MM.1S (cell line): Measurements from ENCODE around the gene ANAPC5.
"Not testable (repeated sequence)": the region's sequence is repeated elsewhere in the genome, so short reads cannot be mapped to it uniquely, and the experiment has no call there.

ENCODE experiments used
- DNase-seq: peaks from one replicate; pipeline ENCODE4 v3.0.0-alpha.2; 2015
- H2AFZ ChIP-seq: fragments of 300-600 bp; sonication (generic); 2 replicates; pipeline ENCODE4 v1.6.0; 2016; ENCODE audit warnings: antibody characterized with exemption, low read length
- H3F3A ChIP-seq: fragments of 300-600 bp; sonication (generic); 2 replicates; pipeline ENCODE4 v1.6.1; 2016; ENCODE audit warnings: mild to moderate bottlenecking, antibody characterized with exemption, low read length, moderate library complexity, mixed read lengths; ENCODE audit not compliant: insufficient read depth
- H3K27ac ChIP-seq: fragments of 300-600 bp; sonication (generic); 2 replicates; pipeline ENCODE4 v1.5.1; 2016; ENCODE audit warnings: mild to moderate bottlenecking, low read length
- H3K27me3 ChIP-seq: fragments of 300-600 bp; sonication (generic); replicated peaks from 2 replicates; pipeline ENCODE4 v1.6.0; 2016; ENCODE audit warnings: low read length; ENCODE audit not compliant: insufficient read depth
- H3K36me3 ChIP-seq: fragments of 300-600 bp; sonication (generic); replicated peaks from 2 replicates; pipeline ENCODE4 v1.6.1; 2016; ENCODE audit warnings: mild to moderate bottlenecking, low read length, mixed read lengths; ENCODE audit not compliant: insufficient read depth
- H3K4me1 ChIP-seq: fragments of 300-600 bp; sonication (generic); 2 replicates; pipeline ENCODE4 v1.6.1; 2016; ENCODE audit warnings: low read length, mixed read lengths
- H3K4me2 ChIP-seq: fragments of 300-600 bp; sonication (generic); 2 replicates; pipeline ENCODE4 v1.6.0; 2016; ENCODE audit warnings: low read depth, low read length
- H3K4me3 ChIP-seq: fragments of 300-600 bp; sonication (generic); 2 replicates; pipeline ENCODE4 v1.5.1; 2016; ENCODE audit warnings: low read length, mixed read lengths
- H3K79me2 ChIP-seq: fragments of 300-600 bp; sonication (generic); 2 replicates; pipeline ENCODE4 v1.6.1; 2016; ENCODE audit warnings: mixed run types, low read length, mixed read lengths
- H3K9ac ChIP-seq: fragments of 300-600 bp; sonication (generic); 2 replicates; pipeline ENCODE4 v1.6.1; 2016; ENCODE audit warnings: low read length, mixed read lengths
- H3K9me2 ChIP-seq: fragments of 300-600 bp; sonication (generic); replicated peaks from 2 replicates; pipeline ENCODE4 v1.6.1; 2016; ENCODE audit warnings: mild to moderate bottlenecking, low read length, mixed read lengths; ENCODE audit not compliant: insufficient read depth
- H3K9me3 ChIP-seq: fragments of 300-600 bp; sonication (generic); replicated peaks from 2 replicates; pipeline ENCODE4 v1.6.1; 2016; ENCODE audit warnings: mild to moderate bottlenecking, low read length, mixed read lengths; ENCODE audit not compliant: insufficient read depth
- H4K20me1 ChIP-seq: fragments of 300-600 bp; sonication (generic); 2 replicates; pipeline ENCODE4 v1.6.1; 2016; ENCODE audit warnings: mild to moderate bottlenecking, low read length, moderate library complexity, mixed read lengths; ENCODE audit not compliant: insufficient read depth
- CTCF ChIP-seq: fragments of 300-600 bp; sonication (generic); IDR thresholded peaks from 2 replicates; pipeline ENCODE4 v1.5.1; 2016; ENCODE audit warnings: antibody characterized with exemption, low read length, mixed read lengths
- EZH2 ChIP-seq: fragments of 300-600 bp; sonication (generic); optimal IDR thresholded peaks from 2 replicates; pipeline ENCODE3; 2017; ENCODE audit warnings: low read depth, mild to moderate bottlenecking, antibody characterized with exemption, low read length, mixed read lengths
- EZH2phosphoT487 ChIP-seq: fragments of 300-600 bp; sonication (generic); IDR thresholded peaks from 2 replicates; pipeline ENCODE4 v1.6.1; 2018; ENCODE audit warnings: antibody characterized with exemption, low read length

ANAPC5 gene

GRCh38 chr12:121283841-121284240, 68.4 kb downstream of the ANAPC5 start:
- H2AFZ ChIP-seq = no peak overlapping the region
- no peak for DNase-seq
- no peak overlapping the region for H3K9ac ChIP-seq
- no peak overlapping the region for H3K4me3 ChIP-seq
- H3K9me3 ChIP-seq = no peaks in the 10 kb centered on the region
- H3K36me3 ChIP-seq = no peaks in the 10 kb centered on the region
- no peak overlapping the region for H3K27ac ChIP-seq
- H3K79me2 ChIP-seq = peaks cover 46% of the 10 kb centered on the region
- H3K27me3 ChIP-seq = no peaks in the 10 kb centered on the region
- peaks cover 8% of the 10 kb centered on the region for H3K4me1 ChIP-seq
- no peaks in the 10 kb centered on the region for H4K20me1 ChIP-seq
- no peak overlapping the region for H3K4me2 ChIP-seq
- no peaks in the 10 kb centered on the region for H3F3A ChIP-seq
- TF ChIP-seq EZH2 = no peak
- TF ChIP-seq EZH2phosphoT487 = no peak
- no peak for TF ChIP-seq CTCF
- H3K9me2 ChIP-seq = no peaks in the 10 kb centered on the region

- Histone ChIP-seq H4K20me1 (no peaks in the 10 kb centered on the region), H3K9me2 (no peaks in the 10 kb centered on the region), H2AFZ (no peak overlapping the region), H3K27me3 (no peaks in the 10 kb centered on the region), H3K9ac (no peak overlapping the region), H3K4me3 (no peak overlapping the region), H3K36me3 (no peaks in the 10 kb centered on the region), H3K27ac (no peak overlapping the region), H3K9me3 (no peaks in the 10 kb centered on the region), H3K4me1 (peaks cover 5% of the 10 kb centered on the region), H3K79me2 (peaks cover 44% of the 10 kb centered on the region), H3K4me2 (no peak overlapping the region), H3F3A (no peaks in the 10 kb centered on the region)
- no peak for DNase-seq
- TF ChIP-seq EZH2phosphoT487 (no peak), EZH2 (no peak), CTCF (no peak)
Measured at GRCh38 chr12:121283388-121283787, 68.8 kb downstream of the ANAPC5 start.

GRCh38 chr12:121282910-121283309, 69.3 kb downstream of the ANAPC5 start:
- H3K4me2 ChIP-seq, H3K9me3 ChIP-seq, H3F3A ChIP-seq, H3K4me1 ChIP-seq, H3K27ac ChIP-seq, H3K27me3 ChIP-seq, H2AFZ ChIP-seq, H3K4me3 ChIP-seq, H3K9ac ChIP-seq, H3K36me3 ChIP-seq, H3K9me2 ChIP-seq, DNase-seq, H4K20me1 ChIP-seq: not testable (repeated sequence)
- H3K79me2 ChIP-seq = peaks cover 43% of the 10 kb centered on the region

GRCh38 chr12:121282072-121282742, 70.0 kb downstream of the ANAPC5 start:
- TF ChIP-seq EZH2phosphoT487 (no peak), CTCF (no peak), EZH2 (no peak)
- H3K27me3 ChIP-seq = no peaks in the 10 kb centered on the region
- H3K4me2 ChIP-seq = no peak overlapping the region
- H3K9me3 ChIP-seq = no peaks in the 10 kb centered on the region
- H3F3A ChIP-seq = no peaks in the 10 kb centered on the region
- no peaks in the 10 kb centered on the region for H3K36me3 ChIP-seq
- no peak for DNase-seq
- H3K9ac ChIP-seq = no peak overlapping the region
- H4K20me1 ChIP-seq = no peaks in the 10 kb centered on the region
- H2AFZ ChIP-seq = no peak overlapping the region
- H3K9me2 ChIP-seq = no peaks in the 10 kb centered on the region
- peaks cover 40% of the 10 kb centered on the region for H3K79me2 ChIP-seq
- no peak overlapping the region for H3K27ac ChIP-seq
- no peaks in the 10 kb centered on the region for H3K4me1 ChIP-seq
- no peak overlapping the region for H3K4me3 ChIP-seq

GRCh38 chr12:121281116-121281515, 71.1 kb downstream of the ANAPC5 start:
- not testable (repeated sequence) for H3K27me3 ChIP-seq, H3K36me3 ChIP-seq, H3K9me3 ChIP-seq, H3K27ac ChIP-seq, H3K4me2 ChIP-seq, H3K4me3 ChIP-seq, H3F3A ChIP-seq, H4K20me1 ChIP-seq, H3K4me1 ChIP-seq, DNase-seq, H3K9me2 ChIP-seq, H3K9ac ChIP-seq, H2AFZ ChIP-seq
- H3K79me2 ChIP-seq = peaks cover 35% of the 10 kb centered on the region

- H3K27ac ChIP-seq, DNase-seq, H3K4me3 ChIP-seq, H3K4me2 ChIP-seq, H3K9ac ChIP-seq, H3K36me3 ChIP-seq, H3K9me2 ChIP-seq, H3F3A ChIP-seq, H3K4me1 ChIP-seq, H3K9me3 ChIP-seq, H4K20me1 ChIP-seq, H3K27me3 ChIP-seq, H2AFZ ChIP-seq: not testable (repeated sequence)
- peaks cover 29% of the 10 kb centered on the region for H3K79me2 ChIP-seq
Measured at GRCh38 chr12:121280531-121280930, 71.7 kb downstream of the ANAPC5 start.
